ENCODE data around the gene TCL1B. TPM values are rescaled to one million over a fixed set of nuclear protein-coding genes. Genes with fewer than 3 reads are reported as not detected.

Gene TCL1B
- total RNA-seq, 1 experiment from 2014 or later = not detected

DNA sequence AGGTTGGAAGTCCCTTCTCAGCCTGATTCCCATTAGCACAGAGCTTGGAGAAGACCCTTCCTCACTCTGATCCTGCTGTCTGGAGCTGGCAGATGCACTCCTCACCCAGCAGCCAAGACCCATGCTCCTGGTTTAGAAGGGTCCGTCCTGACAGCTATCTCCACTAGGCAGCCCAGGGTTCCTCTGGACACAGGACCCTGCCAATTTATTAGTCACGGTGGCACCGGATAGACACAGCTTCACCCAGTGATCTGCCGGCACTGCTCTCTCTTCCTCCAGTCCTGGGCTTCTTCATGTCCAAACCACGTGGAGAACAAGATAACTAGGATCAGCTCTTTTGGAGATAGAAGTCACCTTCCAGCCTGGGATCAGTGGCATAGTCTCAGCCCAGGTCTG lies 26.2 kb upstream of the TCL1B start:
- TF ChIP-seq, protein P1, sequence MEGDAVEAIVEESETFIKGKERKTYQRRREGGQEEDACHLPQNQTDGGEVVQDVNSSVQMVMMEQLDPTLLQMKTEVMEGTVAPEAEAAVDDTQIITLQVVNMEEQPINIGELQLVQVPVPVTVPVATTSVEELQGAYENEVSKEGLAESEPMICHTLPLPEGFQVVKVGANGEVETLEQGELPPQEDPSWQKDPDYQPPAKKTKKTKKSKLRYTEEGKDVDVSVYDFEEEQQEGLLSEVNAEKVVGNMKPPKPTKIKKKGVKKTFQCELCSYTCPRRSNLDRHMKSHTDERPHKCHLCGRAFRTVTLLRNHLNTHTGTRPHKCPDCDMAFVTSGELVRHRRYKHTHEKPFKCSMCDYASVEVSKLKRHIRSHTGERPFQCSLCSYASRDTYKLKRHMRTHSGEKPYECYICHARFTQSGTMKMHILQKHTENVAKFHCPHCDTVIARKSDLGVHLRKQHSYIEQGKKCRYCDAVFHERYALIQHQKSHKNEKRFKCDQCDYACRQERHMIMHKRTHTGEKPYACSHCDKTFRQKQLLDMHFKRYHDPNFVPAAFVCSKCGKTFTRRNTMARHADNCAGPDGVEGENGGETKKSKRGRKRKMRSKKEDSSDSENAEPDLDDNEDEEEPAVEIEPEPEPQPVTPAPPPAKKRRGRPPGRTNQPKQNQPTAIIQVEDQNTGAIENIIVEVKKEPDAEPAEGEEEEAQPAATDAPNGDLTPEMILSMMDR (IDR thresholded peaks at IDR 0.05; ENCODE audit: unreplicated experiment) = no peak
- Mint-ChIP-seq H3K27ac (ENCODE audit: unreplicated experiment) (no peak overlapping the region), H3K36me3 (ENCODE audit: insufficient read depth, unreplicated experiment) (no peaks in the 10 kb centered on the region), H3K4me3 (ENCODE audit: low read depth, unreplicated experiment) (no peak overlapping the region), H3K4me1 (ENCODE audit: low read depth, unreplicated experiment) (peaks cover 8% of the 10 kb centered on the region), H3K9me3 (ENCODE audit: low read depth, unreplicated experiment) (no peaks in the 10 kb centered on the region), H3K27me3 (ENCODE audit: unreplicated experiment) (peaks cover 84% of the 10 kb centered on the region)
- no peak for DNase-seq
- CTCF ChIA-PET = no interaction called here
- BruUV-seq (replicated peaks) = no TSS peak
- intact Hi-C loops (cut with micrococcal nuclease; ENCODE audit: unreplicated experiment) = no loop called here

DNA sequence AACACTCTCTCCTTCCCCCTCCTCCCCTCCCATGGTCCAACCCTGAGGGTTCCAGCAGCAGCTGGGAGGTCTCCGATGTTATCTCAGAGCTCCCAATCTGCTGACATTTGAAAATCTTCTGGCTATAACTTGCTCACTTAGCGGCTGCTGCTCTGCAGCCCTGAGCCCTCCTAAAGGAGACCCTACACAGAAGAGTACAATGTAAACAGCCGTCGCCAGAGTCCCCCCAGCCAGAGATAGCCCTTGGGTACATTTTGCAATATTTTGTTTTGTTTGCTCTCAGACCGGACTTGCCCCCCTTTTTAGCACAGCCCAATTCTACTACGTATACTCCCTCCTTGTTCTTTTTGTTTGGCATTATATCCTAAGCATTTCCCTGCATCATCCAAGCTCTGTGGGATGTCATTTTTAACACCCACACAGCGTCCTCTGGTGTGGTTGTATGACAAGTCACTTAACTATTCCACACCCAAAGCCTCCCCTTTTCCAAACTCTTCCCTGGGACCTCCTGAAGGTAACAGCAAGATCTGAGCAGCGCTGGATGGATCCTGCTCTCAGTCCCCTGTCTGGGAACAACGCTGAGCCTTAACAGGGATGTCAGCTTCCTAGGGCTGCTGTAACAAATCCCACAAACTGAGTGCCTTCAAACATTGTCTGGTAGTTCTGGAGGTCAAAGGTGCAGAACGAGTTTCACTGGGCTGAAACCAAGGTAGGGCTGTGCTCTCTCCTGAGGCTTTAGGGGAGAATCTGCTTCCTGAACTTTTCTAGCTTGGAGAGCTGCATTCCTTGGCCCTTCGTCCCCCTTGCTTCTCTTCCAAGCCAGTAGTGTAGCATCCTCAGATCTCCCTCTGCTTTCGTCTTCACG lies 25.3 kb upstream of the TCL1B start:
- no peak for DNase-seq
- intact Hi-C loops (cut with micrococcal nuclease; ENCODE audit: unreplicated experiment) = no loop called here
- no TSS peak for BruUV-seq (replicated peaks)
- TF ChIP-seq, protein P1 (IDR thresholded peaks at IDR 0.05; ENCODE audit: unreplicated experiment) = no peak
- Mint-ChIP-seq H3K27ac (ENCODE audit: unreplicated experiment) (no peak overlapping the region), H3K27me3 (ENCODE audit: unreplicated experiment) (peaks cover 81% of the 10 kb centered on the region), H3K36me3 (ENCODE audit: insufficient read depth, unreplicated experiment) (no peaks in the 10 kb centered on the region), H3K4me1 (ENCODE audit: low read depth, unreplicated experiment) (peaks cover 8% of the 10 kb centered on the region), H3K4me3 (ENCODE audit: low read depth, unreplicated experiment) (no peak overlapping the region), H3K9me3 (ENCODE audit: low read depth, unreplicated experiment) (no peaks in the 10 kb centered on the region)
- CTCF ChIA-PET = interaction anchor here (0.7 kb wide), 1 partner anchor 384 kb away, joined by 8 read pairs; no protein-coding TSS in a partner anchor

DNA sequence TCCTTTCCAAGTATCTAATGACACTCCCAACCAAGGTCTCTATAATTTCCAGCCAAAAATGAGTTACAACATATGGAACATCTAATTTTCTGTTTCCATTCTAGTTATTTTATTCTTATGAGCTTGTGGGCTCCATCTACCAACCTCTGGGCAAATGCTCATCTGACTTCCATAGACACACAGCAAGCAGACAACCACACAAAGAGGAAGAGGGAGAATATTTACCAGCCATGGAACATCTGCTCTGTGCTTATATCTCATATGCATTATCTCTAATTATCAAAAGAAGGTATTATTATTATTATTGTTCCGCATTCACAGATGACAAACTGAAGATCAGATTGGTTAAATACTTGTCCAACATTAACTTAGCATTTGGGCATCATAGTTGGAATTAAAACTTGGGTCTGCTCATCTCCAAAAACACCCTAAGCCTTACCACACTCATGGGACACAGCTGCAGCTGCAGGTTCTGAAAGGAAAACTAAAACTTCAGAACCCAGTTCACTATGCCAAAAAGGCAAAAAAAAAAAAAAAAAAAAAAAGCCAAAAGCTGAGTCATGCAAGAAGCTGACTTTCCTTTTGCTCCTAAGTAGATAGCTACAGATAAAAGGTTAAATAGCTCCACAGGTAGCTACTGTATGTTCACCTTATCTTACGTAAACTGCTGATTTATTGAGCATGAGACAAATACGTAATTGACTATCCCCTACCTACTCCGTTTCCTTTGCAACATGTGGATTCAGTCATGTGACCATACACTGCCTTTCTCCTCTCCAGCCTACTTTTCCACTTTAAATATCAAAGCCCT lies 23.6 kb upstream of the TCL1B start:
- CTCF ChIA-PET = interaction anchor here (0.6 kb wide), 3 partner anchors 13 to 120 kb away, joined by 3 to 6 read pairs (median 3); no protein-coding TSS in a partner anchor
- peaks cover 8% of the 10 kb centered on the region for H3K4me1 Mint-ChIP-seq (ENCODE audit: low read depth, unreplicated experiment)
- intact Hi-C loops (cut with micrococcal nuclease; ENCODE audit: unreplicated experiment) = no loop called here
- no peaks in the 10 kb centered on the region for H3K36me3 Mint-ChIP-seq (ENCODE audit: insufficient read depth, unreplicated experiment)
- H3K27ac Mint-ChIP-seq (ENCODE audit: unreplicated experiment) = no peak overlapping the region
- no peak for DNase-seq
- BruUV-seq (replicated peaks) = no TSS peak
- H3K9me3 Mint-ChIP-seq (ENCODE audit: low read depth, unreplicated experiment) = no peaks in the 10 kb centered on the region
- TF ChIP-seq, protein P1 (IDR thresholded peaks at IDR 0.05; ENCODE audit: unreplicated experiment) = no peak
- H3K27me3 Mint-ChIP-seq (ENCODE audit: unreplicated experiment) = peaks cover 81% of the 10 kb centered on the region
- H3K4me3 Mint-ChIP-seq (ENCODE audit: low read depth, unreplicated experiment) = no peak overlapping the region

DNA sequence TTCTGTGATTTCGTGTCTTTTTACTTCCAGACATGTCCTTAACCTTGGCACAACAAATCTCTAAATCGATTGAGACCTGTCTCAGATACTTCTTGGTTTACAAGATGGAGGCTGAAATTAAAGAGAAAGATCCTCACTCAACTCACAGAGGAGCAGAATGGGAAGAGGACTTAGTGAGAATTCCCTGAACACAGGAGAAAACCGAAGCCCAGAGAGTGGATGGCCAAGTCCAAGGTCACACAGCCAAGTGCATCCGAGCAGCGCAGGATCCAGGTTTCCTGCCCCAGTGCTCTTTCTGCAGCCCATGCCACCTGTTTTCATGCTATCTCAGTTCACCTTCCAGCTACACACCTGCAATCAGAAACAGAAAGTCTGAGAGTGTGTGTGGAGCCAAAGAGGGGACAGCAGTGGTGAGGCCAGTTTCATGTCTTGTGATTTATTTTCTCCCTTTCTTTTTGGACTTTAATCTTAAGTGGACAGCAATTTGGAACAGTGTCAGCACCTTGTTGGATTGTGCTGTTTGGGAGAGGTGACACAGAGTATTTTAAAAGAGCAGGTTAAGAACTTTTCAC lies 22.9 kb upstream of the TCL1B start:
- peaks cover 81% of the 10 kb centered on the region for H3K27me3 Mint-ChIP-seq (ENCODE audit: unreplicated experiment)
- no TSS peak for BruUV-seq (replicated peaks)
- no peak for DNase-seq
- TF ChIP-seq, protein P1 (IDR thresholded peaks at IDR 0.05; ENCODE audit: unreplicated experiment) = no peak
- intact Hi-C loops (cut with micrococcal nuclease; ENCODE audit: unreplicated experiment) = no loop called here
- peaks cover 8% of the 10 kb centered on the region for H3K4me1 Mint-ChIP-seq (ENCODE audit: low read depth, unreplicated experiment)
- no peak overlapping the region for H3K27ac Mint-ChIP-seq (ENCODE audit: unreplicated experiment)
- H3K36me3 Mint-ChIP-seq (ENCODE audit: insufficient read depth, unreplicated experiment) = no peaks in the 10 kb centered on the region
- H3K4me3 Mint-ChIP-seq (ENCODE audit: low read depth, unreplicated experiment) = no peak overlapping the region
- CTCF ChIA-PET = interaction anchor here (0.6 kb wide), 2 partner anchors 13 to 120 kb away, joined by 3 read pairs; no protein-coding TSS in a partner anchor
- no peaks in the 10 kb centered on the region for H3K9me3 Mint-ChIP-seq (ENCODE audit: low read depth, unreplicated experiment)

Measured in Calu3 (cell line).